SHP77 treated with DMSO at 0.1 percent for 48 hours (cell line): Measurements from ENCODE around the gene HES2.
A peak's percentile ranks its signal among the peaks of the same experiment; 100 is the strongest.
"Not testable (repeated sequence)": the region's sequence is repeated elsewhere in the genome, so short reads cannot be mapped to it uniquely, and the experiment has no call there.

Experiments used
- DNase-seq: peaks from one replicate; lab custom pipeline; 2025; lab: John Stamatoyannopoulos, UW

Gene HES2

GRCh38 chr1:6454856-6455751, 35.4 kb upstream of the HES2 start:
- no peak for DNase-seq

DNA sequence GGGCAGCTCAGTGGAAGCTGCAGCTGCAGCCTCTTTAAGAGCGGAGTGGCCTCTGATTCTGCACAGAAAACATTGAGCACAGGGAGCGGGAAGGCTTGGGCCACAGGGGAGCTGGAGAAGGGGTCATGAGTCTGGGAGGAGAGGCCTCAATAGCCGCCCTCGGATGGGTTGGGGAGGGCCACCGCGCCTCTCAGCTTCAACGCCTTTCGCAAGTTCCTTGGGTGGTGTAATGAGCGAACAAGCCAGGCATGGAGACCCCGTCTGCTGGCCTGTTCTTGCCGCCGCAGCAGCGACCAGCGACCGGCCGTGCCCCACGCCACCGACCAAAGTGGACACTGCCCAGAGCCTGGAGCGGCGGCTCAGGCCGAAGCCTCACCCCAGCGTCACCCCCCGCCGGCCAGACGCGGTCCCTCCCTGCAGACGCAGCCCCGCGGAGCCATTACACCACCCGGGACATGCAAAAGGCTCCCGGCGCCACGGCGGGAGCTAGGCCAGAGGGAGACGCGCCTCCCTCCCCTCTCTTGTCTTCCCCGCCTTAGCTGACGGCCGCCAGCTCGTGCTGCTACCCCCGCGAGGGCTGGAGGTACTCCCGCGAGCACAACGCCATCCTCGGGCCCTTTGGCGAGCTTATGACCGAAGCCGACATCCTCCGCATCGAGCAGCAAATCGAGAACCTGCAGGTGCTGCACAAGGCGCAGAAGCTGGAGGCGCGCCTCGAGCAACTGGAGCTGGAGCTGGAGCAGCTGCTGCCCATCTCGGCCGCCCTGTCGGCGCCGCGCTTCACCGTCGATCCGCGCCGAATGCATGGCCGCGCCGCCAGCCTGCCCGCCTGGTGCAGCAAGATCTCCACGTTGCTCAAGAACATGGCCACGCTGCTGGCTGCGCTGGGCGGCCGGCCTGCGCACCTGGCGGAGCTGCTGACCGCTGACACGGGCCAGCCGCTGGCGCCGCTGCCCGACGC, 34.5 kb upstream of the HES2 start:
- DNase-seq = not testable (repeated sequence)

DNA sequence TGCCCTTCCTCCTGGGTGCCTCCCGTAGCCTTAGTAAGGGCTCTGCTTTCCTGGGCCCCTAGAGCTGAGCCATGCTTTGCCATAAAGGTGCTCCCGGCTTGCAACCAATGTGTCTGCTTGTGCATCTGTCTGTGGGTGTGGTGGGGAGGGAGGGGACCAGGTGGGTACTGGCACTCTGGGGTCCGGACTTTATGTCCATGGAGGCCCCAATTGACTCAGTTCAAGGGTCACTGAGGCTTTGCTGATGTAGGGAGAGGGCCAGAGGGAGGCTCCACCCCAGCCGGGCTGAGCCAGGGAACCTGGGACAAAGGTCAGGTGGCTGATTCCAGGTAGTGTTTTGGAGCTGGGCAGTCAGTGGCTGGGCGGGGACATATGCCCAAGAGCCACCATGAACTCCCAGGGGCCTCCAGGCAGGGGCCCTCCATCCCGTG, 31.2 kb upstream of the HES2 start:
- DNase-seq = no peak

GRCh38 chr1:6450486-6450885, 30.8 kb upstream of the HES2 start:
- not testable (repeated sequence) for DNase-seq

- no peak for DNase-seq
These were observed 30.3 kb upstream of the HES2 start for GRCh38 chr1:6450005-6450450.

DNA sequence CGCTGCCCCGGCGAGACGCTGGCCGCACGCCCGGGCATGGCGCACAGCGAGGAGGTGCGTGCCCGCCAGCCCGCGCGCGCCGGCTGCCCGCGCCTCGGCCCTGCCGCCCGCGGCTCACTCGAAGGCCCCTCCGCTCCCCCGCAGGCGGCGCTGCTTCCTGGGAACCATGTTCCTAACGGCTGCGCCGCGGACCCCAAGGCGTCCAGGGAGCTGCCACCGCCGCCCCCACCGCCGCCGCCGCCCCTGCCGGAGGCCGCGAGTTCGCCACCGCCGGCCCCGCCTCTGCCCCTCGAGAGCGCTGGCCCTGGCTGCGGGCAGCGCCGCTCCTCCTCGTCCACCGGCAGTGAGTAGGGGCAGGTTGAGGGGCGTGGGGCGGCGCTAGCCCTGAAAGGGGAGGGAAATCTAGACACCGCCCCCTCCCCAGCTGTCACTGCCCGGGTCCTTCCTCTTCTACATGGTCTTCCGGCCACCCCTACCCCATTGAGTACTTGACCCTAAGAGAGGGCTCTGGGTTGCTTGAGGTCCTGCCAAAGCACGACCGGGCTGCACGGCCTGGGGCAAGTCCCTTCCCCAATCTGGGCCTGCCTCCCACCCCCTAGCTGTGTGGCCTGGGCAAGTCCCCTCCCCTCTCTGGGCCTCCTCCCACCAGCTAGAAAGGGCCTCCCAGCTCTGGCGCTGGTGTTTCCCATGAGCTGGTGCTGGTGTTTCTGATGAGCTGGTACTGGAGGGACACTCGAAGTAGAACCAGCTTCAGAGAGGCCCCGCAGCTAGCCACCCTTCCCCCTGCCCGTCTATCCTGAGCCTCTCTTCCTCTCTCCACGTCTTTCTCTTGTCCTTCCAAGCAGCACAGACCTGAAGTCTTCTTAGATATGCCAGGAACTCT, 29.3 kb upstream of the HES2 start:
- DNase-seq = no peak

GRCh38 chr1:6447818-6448748, 28.4 kb upstream of the HES2 start:
- DNase-seq = no peak

GRCh38 chr1:6447016-6447817, 27.5 kb upstream of the HES2 start:
- no peak for DNase-seq

DNA sequence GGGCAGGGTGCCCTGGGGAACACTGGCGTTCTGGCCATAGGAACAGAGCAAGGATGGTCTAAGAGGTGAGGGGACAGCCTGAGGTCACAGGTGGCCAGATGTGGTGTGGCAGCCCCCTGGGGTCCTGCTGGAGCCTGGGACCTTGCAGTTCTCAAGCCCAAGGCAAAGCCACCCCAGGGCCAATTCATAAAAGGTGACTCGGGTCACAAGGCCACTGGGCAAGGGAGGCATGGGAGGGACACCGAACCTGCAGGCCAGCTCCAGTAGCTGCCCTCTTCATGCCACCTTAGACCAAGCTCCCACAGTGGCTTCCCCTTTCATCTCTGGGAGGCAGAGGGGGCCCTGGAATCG, 26.9 kb upstream of the HES2 start:
- DNase-seq = no peak

DNA sequence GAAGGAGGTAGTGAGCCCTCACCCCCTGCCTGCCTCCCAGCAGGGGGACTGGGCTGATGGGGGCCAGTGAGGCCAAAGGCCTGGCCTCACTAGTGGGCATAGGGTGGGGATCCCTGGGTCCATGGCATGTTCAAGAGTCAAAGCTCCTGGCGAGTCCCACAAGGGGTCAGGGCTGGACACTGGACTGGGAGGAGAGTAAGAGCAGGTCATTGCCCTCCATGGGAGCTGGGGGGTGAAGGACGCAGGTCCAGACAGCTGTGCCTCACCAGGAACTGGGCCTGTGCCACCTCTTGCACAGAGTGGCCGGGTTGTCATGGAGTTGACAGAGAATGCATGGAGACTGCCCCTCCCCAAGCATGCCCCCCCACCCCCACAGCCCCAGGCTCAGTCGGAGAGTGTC, 26.2 kb upstream of the HES2 start:
- DNase-seq = not testable (repeated sequence)

DNA sequence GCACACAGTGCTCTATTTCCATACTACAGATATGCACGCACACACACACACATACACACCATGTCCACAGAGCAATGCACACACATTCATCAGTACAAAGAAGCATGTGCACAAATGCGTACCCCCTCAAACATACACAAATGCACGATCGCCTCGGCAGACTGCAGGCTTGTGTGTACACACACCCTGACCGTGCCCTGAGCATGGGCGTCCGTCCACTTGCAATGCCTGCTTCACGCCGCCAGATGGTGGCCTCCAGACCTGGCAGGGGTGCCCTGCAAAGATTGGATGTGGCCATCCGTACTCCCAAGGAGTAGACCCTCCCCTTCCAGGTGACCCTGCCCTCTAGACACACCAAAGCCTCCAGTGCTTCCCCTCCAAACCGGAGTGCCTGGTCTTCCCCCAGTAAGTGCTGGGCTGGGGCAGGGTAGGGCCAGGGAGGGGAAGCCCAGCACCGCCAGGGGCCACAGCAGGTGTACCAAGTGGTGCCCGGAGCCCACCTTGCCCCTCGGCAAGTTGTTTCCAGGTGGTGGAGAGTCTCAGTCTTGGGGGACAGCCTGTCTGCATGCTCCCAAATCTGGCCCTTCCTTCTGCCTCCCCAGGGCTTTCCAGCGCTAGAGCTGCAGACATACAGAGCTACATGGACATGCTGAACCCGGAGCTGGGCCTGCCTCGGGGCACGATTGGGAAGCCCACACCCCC, 25.5 kb upstream of the HES2 start:
- no peak for DNase-seq

GRCh38 chr1:6444377-6444776, 24.7 kb upstream of the HES2 start:
- no peak for DNase-seq

GRCh38 chr1:6443339-6444115, 23.8 kb upstream of the HES2 start:
- DNase-seq = no peak

- no peak for DNase-seq
These were observed 21.9 kb upstream of the HES2 start for GRCh38 chr1:6441586-6441985.

DNA sequence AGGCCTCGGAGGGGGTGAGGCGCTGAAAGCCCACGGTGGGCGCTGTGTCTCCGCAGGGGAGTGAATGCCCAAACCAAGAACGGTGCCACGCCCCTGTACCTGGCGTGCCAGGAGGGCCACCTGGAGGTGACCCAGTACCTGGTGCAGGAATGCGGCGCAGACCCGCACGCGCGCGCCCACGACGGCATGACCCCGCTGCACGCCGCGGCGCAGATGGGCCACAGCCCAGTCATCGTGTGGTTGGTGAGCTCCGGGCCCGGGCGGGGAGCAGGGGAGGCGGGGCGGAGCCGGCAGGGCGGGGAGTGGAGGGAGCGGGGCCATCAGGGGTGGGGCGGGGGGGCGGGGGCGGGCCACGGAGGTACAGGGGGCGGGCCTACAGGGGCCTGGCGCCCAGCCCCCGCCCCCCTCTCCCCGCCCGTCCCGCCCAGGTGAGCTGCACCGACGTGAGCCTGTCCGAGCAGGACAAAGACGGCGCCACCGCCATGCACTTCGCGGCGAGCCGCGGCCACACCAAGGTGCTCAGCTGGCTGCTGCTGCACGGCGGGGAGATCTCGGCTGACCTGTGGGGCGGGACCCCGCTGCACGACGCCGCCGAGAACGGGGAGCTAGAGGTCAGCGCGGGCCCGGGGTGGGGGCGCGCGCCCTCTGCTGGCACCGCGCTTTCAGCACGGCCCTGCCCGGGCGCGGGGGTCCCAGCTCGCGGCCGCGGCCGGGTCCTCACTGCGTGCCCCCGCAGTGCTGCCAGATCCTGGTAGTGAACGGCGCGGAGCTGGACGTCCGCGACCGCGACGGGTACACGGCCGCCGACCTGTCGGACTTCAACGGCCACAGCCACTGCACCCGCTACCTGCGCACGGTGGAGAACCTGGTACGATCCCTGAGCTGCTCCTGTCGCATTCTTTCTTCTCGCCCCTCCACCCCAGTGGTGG, 20.7 kb upstream of the HES2 start:
- no peak for DNase-seq

GRCh38 chr1:6438047-6438525, 18.4 kb upstream of the HES2 start:
- DNase-seq = peak; percentile 59
